Body of pancreas (tissue), 4 donors: ENCODE data around the gene PRMT2.

Experiments
- POLR2A ChIP-seq, 3 donors: fragments of 450-650 bp; IDR thresholded peaks; one replicate each; pipeline ENCODE4 v1.6.1; 2016; ENCODE audit warnings: antibody characterized with exemption in 3 of 3, mild to moderate bottlenecking in 2 of 3
- TF ChIP-seq, protein P1 (sequence below), 7 experiments: fragments of 450-650 bp in 4 of 7; fragments of 200-600 bp in 3 of 7; sonication (generic) in 3 of 7; IDR thresholded peaks; one replicate each; pipeline ENCODE4 v1.5.1; 2016 to 2019; ENCODE audit warnings: antibody characterized with exemption in 7 of 7

DNA sequence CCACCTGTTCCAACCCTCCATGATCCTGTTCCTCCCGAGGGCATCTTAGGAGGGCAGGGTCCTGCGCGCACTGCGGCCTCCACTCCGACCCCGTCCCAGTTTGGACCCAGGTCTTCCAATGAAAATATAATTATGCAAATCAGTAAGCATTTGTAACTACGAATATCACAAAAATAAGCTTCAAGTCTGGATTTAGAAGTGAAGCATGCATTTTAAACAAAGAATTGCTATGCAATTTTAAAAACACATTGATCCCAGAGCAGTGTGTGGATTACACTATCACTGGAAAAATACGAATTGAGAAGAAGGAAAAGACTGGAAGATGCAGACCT lies 673 bp downstream of the PRMT2 start:
- TF ChIP-seq, protein P1, sequence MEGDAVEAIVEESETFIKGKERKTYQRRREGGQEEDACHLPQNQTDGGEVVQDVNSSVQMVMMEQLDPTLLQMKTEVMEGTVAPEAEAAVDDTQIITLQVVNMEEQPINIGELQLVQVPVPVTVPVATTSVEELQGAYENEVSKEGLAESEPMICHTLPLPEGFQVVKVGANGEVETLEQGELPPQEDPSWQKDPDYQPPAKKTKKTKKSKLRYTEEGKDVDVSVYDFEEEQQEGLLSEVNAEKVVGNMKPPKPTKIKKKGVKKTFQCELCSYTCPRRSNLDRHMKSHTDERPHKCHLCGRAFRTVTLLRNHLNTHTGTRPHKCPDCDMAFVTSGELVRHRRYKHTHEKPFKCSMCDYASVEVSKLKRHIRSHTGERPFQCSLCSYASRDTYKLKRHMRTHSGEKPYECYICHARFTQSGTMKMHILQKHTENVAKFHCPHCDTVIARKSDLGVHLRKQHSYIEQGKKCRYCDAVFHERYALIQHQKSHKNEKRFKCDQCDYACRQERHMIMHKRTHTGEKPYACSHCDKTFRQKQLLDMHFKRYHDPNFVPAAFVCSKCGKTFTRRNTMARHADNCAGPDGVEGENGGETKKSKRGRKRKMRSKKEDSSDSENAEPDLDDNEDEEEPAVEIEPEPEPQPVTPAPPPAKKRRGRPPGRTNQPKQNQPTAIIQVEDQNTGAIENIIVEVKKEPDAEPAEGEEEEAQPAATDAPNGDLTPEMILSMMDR (IDR thresholded peaks at IDR 0.05), result no peak
- no peak for TF ChIP-seq POLR2A (IDR thresholded peaks at IDR 0.05)
